ENCODE results near the gene CST9.
"Not testable (repeated sequence)": the region's sequence is repeated elsewhere in the genome, so short reads cannot be mapped to it uniquely, and the experiment has no call there.

Gene CST9

GRCh38 chr20:23586735-23587525, 18.8 kb downstream of the CST9 start:
- DNase-seq = no peak

GRCh38 chr20:23585808-23586734, 19.6 kb downstream of the CST9 start:
- no peak for DNase-seq

- DNase-seq = no peak
Measured at GRCh38 chr20:23585449-23585807, 20.3 kb downstream of the CST9 start.

- no peak for DNase-seq
Measured at GRCh38 chr20:23584434-23585199, 21.1 kb downstream of the CST9 start.

- no peak for DNase-seq
Measured at GRCh38 chr20:23583526-23583925, 22.2 kb downstream of the CST9 start.

GRCh38 chr20:23582293-23582692, 23.4 kb downstream of the CST9 start:
- no peak for DNase-seq

- not testable (repeated sequence) for DNase-seq
Measured at GRCh38 chr20:23581833-23582232, 23.9 kb downstream of the CST9 start.

GRCh38 chr20:23574977-23575376, 30.7 kb downstream of the CST9 start:
- DNase-seq = no peak

GRCh38 chr20:23570178-23570760, 35.4 kb downstream of the CST9 start:
- DNase-seq = no peak

- DNase-seq = no peak
Measured at GRCh38 chr20:23569570-23569969, 36.1 kb downstream of the CST9 start.

GRCh38 chr20:23568971-23569330, 36.8 kb downstream of the CST9 start:
- no peak for DNase-seq

GRCh38 chr20:23568320-23568970, 37.3 kb downstream of the CST9 start, which contains the start of gene CST9L:
Gene CST9L (minus strand): TSS chr20:23568484. CDS start chr20:23568450, 34 bp downstream.
- DNase-seq = no peak

- no peak for DNase-seq
Measured at GRCh38 chr20:23566199-23566932, 39.4 kb downstream of the CST9 start.

- no peak for DNase-seq
Measured at GRCh38 chr20:23565503-23566045, 40.1 kb downstream of the CST9 start.

- no peak for DNase-seq
Measured at GRCh38 chr20:23564927-23565326, 40.8 kb downstream of the CST9 start.

GRCh38 chr20:23562721-23563342, 42.9 kb downstream of the CST9 start:
- no peak for DNase-seq

- no peak for DNase-seq
Measured at GRCh38 chr20:23554401-23554800, 51.3 kb downstream of the CST9 start.
